Endothelial cell of umbilical vein (primary cell): ENCODE data around the gene DAO. TPM values are rescaled to one million over a fixed set of nuclear protein-coding genes. Genes with fewer than 3 reads are reported as not detected.

ENCODE experiments used
- BruUV-seq: library from RNA; stranded (reverse); fragments of 400-500 nt; replicated peaks from 2 replicates; lab custom pipeline; 2021; lab: Mats Ljungman, UMichigan
- CTCF ChIA-PET: fragments of 300-600, 350-600 bp; sonication (Branson Sonifier 250); formaldehyde crosslinking; loops from one replicate; lab custom pipeline; 2021; ENCODE audit warnings: antibody characterized with exemption, inconsistent platforms; lab: Charles Lee
- POLR2A ChIA-PET: fragments of 300-600, 350-600 bp; sonication (Branson Sonifier 250); formaldehyde crosslinking; loops from one replicate; lab custom pipeline; 2021; ENCODE audit warnings: antibody characterized with exemption, inconsistent platforms; lab: Charles Lee
- DNase-seq: peaks from one replicate; pipeline ENCODE4 v3.0.0-alpha.2; 2011; ENCODE audit warnings: low read depth, low spot score
- FAIRE-seq: peaks from 2 replicates; lab custom pipeline; 2011; peaks lifted over from hg19 to GRCh38; lab: Jason Lieb, UNC
- H2AFZ ChIP-seq: 2 replicates; pipeline ENCODE4 v1.6.0; 2012; ENCODE audit warnings: low read depth, low read length, control low read depth, inconsistent platforms
- H3K27ac ChIP-seq: 2 replicates; pipeline ENCODE4 v1.5.1; 2011; ENCODE audit warnings: low read depth, mild to moderate bottlenecking, control low read depth, low read length, moderate library complexity; ENCODE audit not compliant: insufficient read depth
- H3K27me3 ChIP-seq, 2 experiments: 2 replicates each; pipeline versions ENCODE4 v1.6.0 to v1.6.1; 2011; ENCODE audit warnings: low read length in 2 of 2, mixed read lengths in 1 of 2; ENCODE audit not compliant: control insufficient read depth in 2 of 2, insufficient read depth in 2 of 2
- H3K36me3 ChIP-seq, 2 experiments: 2 replicates in 1 of 2; 3 replicates in 1 of 2; pipeline ENCODE4 v1.5.1; 2011; ENCODE audit warnings: low read length in 2 of 2, mild to moderate bottlenecking in 1 of 2, moderate library complexity in 1 of 2; ENCODE audit not compliant: control insufficient read depth in 2 of 2, insufficient read depth in 2 of 2; ENCODE audit errors: extremely low read depth in 1 of 2
- H3K4me1 ChIP-seq: 3 replicates; pipeline ENCODE4 v1.5.1; 2011; ENCODE audit warnings: mild to moderate bottlenecking, low read length; ENCODE audit not compliant: control insufficient read depth, insufficient read depth; ENCODE audit errors: extremely low read depth
- H3K4me2 ChIP-seq: 2 replicates; pipeline ENCODE4 v1.6.1; 2011; ENCODE audit warnings: low read length, control low read depth, mixed read lengths; ENCODE audit not compliant: insufficient read depth
- H3K4me3 ChIP-seq, 3 experiments: fragments of 200-600 bp in 1 of 3; sonication (generic), shearing (Covaris generic) in 1 of 3; replicated peaks in 1 of 3; 2 replicates each; pipeline ENCODE4 v1.5.1; 2011 to 2016; ENCODE audit warnings: control low read depth in 3 of 3, low read length in 3 of 3, mild to moderate bottlenecking in 2 of 3, inconsistent platforms in 1 of 3, low read depth in 1 of 3, moderate library complexity in 1 of 3; ENCODE audit not compliant: insufficient read depth in 1 of 3
- H3K79me2 ChIP-seq: 2 replicates; pipeline ENCODE4 v1.6.0; 2012; ENCODE audit warnings: low read length, inconsistent platforms; ENCODE audit not compliant: control insufficient read depth, insufficient read depth
- H3K9ac ChIP-seq: replicated peaks from 2 replicates; pipeline ENCODE3; 2011; ENCODE audit warnings: low read length, control low read depth; ENCODE audit not compliant: insufficient read depth; ENCODE audit errors: extremely low read depth
- H3K9me1 ChIP-seq: replicated peaks from 3 replicates; pipeline ENCODE4 v1.6.0; 2011; ENCODE audit warnings: mild to moderate bottlenecking, low read length; ENCODE audit not compliant: control insufficient read depth, insufficient read depth; ENCODE audit errors: extremely low read depth
- H3K9me3 ChIP-seq: replicated peaks from 2 replicates; pipeline ENCODE4 v1.5.1; 2012; ENCODE audit warnings: low read length, inconsistent platforms; ENCODE audit not compliant: control insufficient read depth, insufficient read depth
- H4K20me1 ChIP-seq: replicated peaks from 2 replicates; pipeline ENCODE3; 2011; ENCODE audit warnings: mild to moderate bottlenecking, low read length; ENCODE audit not compliant: control insufficient read depth, insufficient read depth; ENCODE audit errors: extremely low read depth
- CTCF ChIP-seq, 2 donors: IDR thresholded peaks; 1 replicate in 1 of 2; 2 replicates in 1 of 2; pipeline ENCODE4 v1.5.1; 2011; ENCODE audit warnings: low read length in 2 of 2, mild to moderate bottlenecking in 2 of 2, moderate library complexity in 2 of 2, control low read depth in 1 of 2, inconsistent platforms in 1 of 2, low read depth in 1 of 2; ENCODE audit not compliant: insufficient read depth in 1 of 2; ENCODE audit errors: extremely low read depth in 1 of 2
- EZH2 ChIP-seq: IDR thresholded peaks from 2 replicates; pipeline ENCODE4 v1.6.1; 2012; ENCODE audit warnings: borderline replicate concordance, low read depth, mild to moderate bottlenecking, moderate library complexity, low read length, inconsistent platforms; ENCODE audit not compliant: severe bottlenecking
- FOS ChIP-seq: IDR thresholded peaks from 2 replicates; pipeline ENCODE4 v1.6.1; 2011; ENCODE audit warnings: mild to moderate bottlenecking, low read length, moderate library complexity, borderline replicate concordance; ENCODE audit not compliant: insufficient read depth
- GATA2 ChIP-seq: IDR thresholded peaks from 2 replicates; pipeline ENCODE4 v1.7.0; 2011; ENCODE audit warnings: low read depth, mild to moderate bottlenecking, moderate library complexity, mixed read lengths, low read length; ENCODE audit not compliant: insufficient read length, insufficient read depth
- JUN ChIP-seq: IDR thresholded peaks from 2 replicates; pipeline ENCODE4 v1.6.1; 2011; ENCODE audit warnings: borderline replicate concordance, low read depth; ENCODE audit not compliant: insufficient read length, insufficient read depth
- MAX ChIP-seq: IDR thresholded peaks from 2 replicates; pipeline ENCODE4 v1.6.1; 2011; ENCODE audit not compliant: insufficient read depth, insufficient read length
- MYC ChIP-seq: IDR thresholded peaks from one replicate; pipeline ENCODE4 v1.6.1; 2011; ENCODE audit warnings: mild to moderate bottlenecking, low read depth, low read length
- POLR2A ChIP-seq: IDR thresholded peaks from 2 replicates; pipeline ENCODE4 v1.6.1; 2012; ENCODE audit warnings: low read depth, mild to moderate bottlenecking, control low read depth, low read length
- POLR2AphosphoS5 ChIP-seq: IDR thresholded peaks from 2 replicates; pipeline ENCODE4 v1.6.1; 2012; ENCODE audit warnings: low read depth, mild to moderate bottlenecking, control low read depth, low read length, moderate library complexity; ENCODE audit not compliant: insufficient read depth
- dilution Hi-C: fragments of 300-500 bp; cut with MboI; formaldehyde crosslinking; loops from one replicate; pipeline ENCODE4 v1.15.0; 2019; ENCODE audit warnings: low sequenced_read_pairs; ENCODE audit not compliant: extremely low pct_ligation_motif_present
- intact Hi-C: fragments of 100-400 bp; cut with micrococcal nuclease; formaldehyde crosslinking; loops from one replicate; pipeline ENCODE4 v1.10.0; 2022
- polyA plus RNA-seq, 4 experiments: library from polyadenylated mRNA; depleted of rRNA in 3 of 4; stranded (reverse) in 3 of 4; unstranded in 1 of 4; fragments of >200 nt; gene quantifications; 2 replicates each; pipeline versions ENCODE4 v1.2.1 to v1.2.3, GENCODE V29; 2011 to 2012; ENCODE audit warnings: missing spikeins in 1 of 4
- total RNA-seq: library from RNA; stranded (reverse); gene quantifications from 2 replicates; pipeline ENCODE4 v1.2.3, GENCODE V29; 2021

DAO gene
- total and polyA plus RNA-seq, 2 donors (not counting 3 experiments of a cell fraction or from before 2014, with no cell fraction given) = not detected

- DNase-seq (no peak), FAIRE-seq (no peak)
- no peak for TF ChIP-seq POLR2A
- dilution Hi-C loops (no loop called here), intact Hi-C loops (no loop called here)
- Histone ChIP-seq H3K79me2 (no peaks in the 10 kb centered on the region), H3K9ac (no peak overlapping the region), H3K27ac (no peak overlapping the region), H3K36me3 (no peaks in the 10 kb centered on the region), H3K9me1 (no peaks in the 10 kb centered on the region), H2AFZ (no peak overlapping the region), H4K20me1 (no peaks in the 10 kb centered on the region), H3K4me2 (no peak overlapping the region), H3K9me3 (no peaks in the 10 kb centered on the region), H3K27me3 (peaks cover 0 to 1% of the 10 kb centered on the region in 2 experiments), H3K4me1 (no peaks in the 10 kb centered on the region), H3K4me3 (no peak overlapping the region)
- BruUV-seq = no TSS peak
- CTCF ChIA-PET = no interaction called here
- POLR2A ChIA-PET = no interaction called here
These were observed 38.3 kb downstream of the DAO start for GRCh38 chr12:108918206-108918605.

GRCh38 chr12:108918960-108919642 lies 39.2 kb downstream of the DAO start:
- dilution Hi-C loops = no loop called here
- no peak overlapping the region for H3K4me3 ChIP-seq
- H3K79me2 ChIP-seq = no peaks in the 10 kb centered on the region
- H2AFZ ChIP-seq = no peak overlapping the region
- no peak for DNase-seq
- no peak overlapping the region for H3K27ac ChIP-seq
- no peaks in the 10 kb centered on the region for H3K4me1 ChIP-seq
- no peaks in the 10 kb centered on the region for H3K27me3 ChIP-seq
- BruUV-seq = no TSS peak
- no peaks in the 10 kb centered on the region for H4K20me1 ChIP-seq
- no peaks in the 10 kb centered on the region for H3K9me3 ChIP-seq
- CTCF ChIA-PET = no interaction called here
- TF ChIP-seq GATA2 (no peak), MAX (no peak), POLR2AphosphoS5 (no peak), MYC (no peak), JUN (no peak), FOS (no peak), EZH2 (no peak), POLR2A (no peak), CTCF (IDR thresholded peaks at IDR 0.05; ENCODE audit: extremely low read depth in 1 of 2, insufficient read depth in 1 of 2, low read depth in 1 of 2, low read length in 2 of 2) (no peak)
- no peaks in the 10 kb centered on the region for H3K9me1 ChIP-seq
- no peak overlapping the region for H3K9ac ChIP-seq
- intact Hi-C loops = no loop called here
- POLR2A ChIA-PET = no interaction called here
- no peak for FAIRE-seq
- H3K4me2 ChIP-seq = no peak overlapping the region
- no peaks in the 10 kb centered on the region for H3K36me3 ChIP-seq
